SK-N-SH (cell line): ENCODE measurements around the gene PPP1R1B. TPM values are rescaled to one million over a fixed set of nuclear protein-coding genes. Genes with fewer than 3 reads are reported as not detected.

Experiments
- CTCF ChIA-PET: fragments of 300-600, 350-600 bp; formaldehyde crosslinking; extraction: SDS; loops from one replicate; lab custom pipeline; 2021; lab: Yijun Ruan, JAX
- POLR2A ChIA-PET: fragments of 350-600 bp; sonication (Branson Sonifier 250); formaldehyde crosslinking; extraction: SDS; loops from one replicate; lab custom pipeline; 2020; ENCODE audit warnings: antibody characterized with exemption, inconsistent platforms; lab: Yijun Ruan, JAX
- DNase-seq: peaks from one replicate; pipeline ENCODE4 v3.0.0; 2012
- H2AFZ ChIP-seq: fragments of 200-600 bp; sonication (generic); 2 replicates; pipeline ENCODE4 v1.8.1; 2016; ENCODE audit warnings: antibody characterized with exemption, mild to moderate bottlenecking, low read depth
- H3F3A ChIP-seq: fragments of 200-600 bp; sonication (generic); replicated peaks from 2 replicates; pipeline ENCODE3; 2016; ENCODE audit warnings: antibody characterized with exemption, mild to moderate bottlenecking; ENCODE audit not compliant: insufficient read depth
- H3K27ac ChIP-seq, 2 experiments: fragments of 200-500 bp in 1 of 2; fragments of 200-600 bp in 1 of 2; sonication (Bioruptor generic) in 1 of 2; sonication (generic), shearing (Covaris generic) in 1 of 2; 2 replicates each; pipeline versions ENCODE4 v1.5.1 to v1.6.1; 2014 to 2016; ENCODE audit warnings: low read depth in 2 of 2, inconsistent platforms in 1 of 2, low read length in 1 of 2, mild to moderate bottlenecking in 1 of 2, mixed read lengths in 1 of 2
- H3K27me3 ChIP-seq: fragments of 200-600 bp; sonication (generic), shearing (Covaris generic); 2 replicates; pipeline ENCODE4 v1.6.1; 2016; ENCODE audit warnings: mixed run types; ENCODE audit not compliant: insufficient read depth
- H3K36me3 ChIP-seq, 2 experiments: fragments of 200-500 bp in 1 of 2; fragments of 200-600 bp in 1 of 2; sonication (Bioruptor generic) in 1 of 2; sonication (generic) in 1 of 2; replicated peaks in 1 of 2; 2 replicates each; pipeline versions ENCODE3 to v1.5.1; 2014 to 2016; ENCODE audit warnings: low read length in 1 of 2, mild to moderate bottlenecking in 1 of 2; ENCODE audit not compliant: insufficient read depth in 2 of 2, control insufficient read depth in 1 of 2
- H3K4me1 ChIP-seq, 2 experiments: fragments of 200-500 bp in 1 of 2; fragments of 200-600 bp in 1 of 2; sonication (Bioruptor generic) in 1 of 2; sonication (generic), shearing (Covaris generic) in 1 of 2; 2 replicates each; pipeline versions ENCODE4 v1.5.1 to v1.6.1; 2014 to 2016; ENCODE audit warnings: low read depth in 1 of 2, low read length in 1 of 2, mixed run types in 1 of 2; ENCODE audit not compliant: insufficient read depth in 2 of 2, control insufficient read depth in 1 of 2
- H3K4me2 ChIP-seq: fragments of 200-600 bp; sonication (generic), shearing (Covaris generic); 2 replicates; pipeline ENCODE4 v1.6.1; 2017; ENCODE audit warnings: mixed run types
- H3K4me3 ChIP-seq, 2 experiments: fragments of 200-500 bp in 1 of 2; fragments of 200-600 bp in 1 of 2; sonication (Bioruptor generic) in 1 of 2; sonication (generic), shearing (Covaris generic) in 1 of 2; 2 replicates each; pipeline versions ENCODE4 v1.5.1 to v1.8.1; 2014 to 2016; ENCODE audit warnings: low read depth in 2 of 2, inconsistent platforms in 1 of 2, low read length in 1 of 2, mild to moderate bottlenecking in 1 of 2, mixed read lengths in 1 of 2, moderate library complexity in 1 of 2
- H3K79me2 ChIP-seq: fragments of 200-600 bp; sonication (generic); 2 replicates; pipeline ENCODE4 v1.8.1; 2017; ENCODE audit warnings: mild to moderate bottlenecking; ENCODE audit not compliant: insufficient read depth
- H3K9ac ChIP-seq: fragments of 200-600 bp; sonication (generic); 2 replicates; pipeline ENCODE4 v1.6.1; 2017; ENCODE audit warnings: mixed run types
- H3K9me2 ChIP-seq: fragments of 200-600 bp; sonication (generic); 2 replicates; pipeline ENCODE4 v1.6.1; 2017; ENCODE audit warnings: mixed run types
- H3K9me3 ChIP-seq: fragments of 200-600 bp; sonication (generic); 2 replicates; pipeline ENCODE4 v1.6.1; 2017; ENCODE audit warnings: mixed run types, mild to moderate bottlenecking, moderate library complexity
- H4K20me1 ChIP-seq: fragments of 200-600 bp; sonication (generic); 2 replicates; pipeline ENCODE4 v1.6.1; 2017; ENCODE audit warnings: mild to moderate bottlenecking, mixed run types; ENCODE audit not compliant: insufficient read depth
- CTCF ChIP-seq: fragments of 200-600 bp; sonication (generic); IDR thresholded peaks from 2 replicates; pipeline ENCODE4 v1.6.1; 2017; ENCODE audit warnings: antibody characterized with exemption, mild to moderate bottlenecking, moderate library complexity
- EZH2phosphoT487 ChIP-seq: fragments of 200-600 bp; sonication (generic); IDR thresholded peaks from 2 replicates; pipeline ENCODE4 v1.6.1; 2017; ENCODE audit warnings: low read depth, mixed run types, mild to moderate bottlenecking, antibody characterized with exemption, moderate library complexity, borderline replicate concordance
- FOXM1 ChIP-seq: IDR thresholded peaks from 2 replicates; pipeline ENCODE4 v1.4.0; 2012; ENCODE audit warnings: low read depth, mild to moderate bottlenecking
- GABPA ChIP-seq: IDR thresholded peaks from 2 replicates; pipeline ENCODE4 v1.4.0; 2012; ENCODE audit warnings: low read depth, mild to moderate bottlenecking
- GATA2 ChIP-seq: sonication (generic); formaldehyde crosslinking; IDR thresholded peaks from 2 replicates; pipeline ENCODE4 v1.5.0; 2020; ENCODE audit warnings: mild to moderate bottlenecking, missing genetic modification reagents
- JUND ChIP-seq: IDR thresholded peaks from 2 replicates; pipeline ENCODE4 v1.4.0; 2012
- MEF2A ChIP-seq: IDR thresholded peaks from 2 replicates; pipeline ENCODE4 v1.4.0; 2012; ENCODE audit warnings: low read depth, borderline replicate concordance
- MXI1 ChIP-seq: IDR thresholded peaks from 2 replicates; pipeline ENCODE4 v1.6.1; 2012; ENCODE audit warnings: mild to moderate bottlenecking, low read depth, low read length, improper control_type of control experiment
- NRF1 ChIP-seq: IDR thresholded peaks from 2 replicates; pipeline ENCODE4 v1.6.1; 2012; ENCODE audit warnings: low read depth, mild to moderate bottlenecking, low read length
- PBX3 ChIP-seq: IDR thresholded peaks from 2 replicates; pipeline ENCODE4; 2012
- RCOR1 ChIP-seq: fragments of 150-350 bp; IDR thresholded peaks from 2 replicates; pipeline ENCODE4 v1.6.1; 2017; ENCODE audit warnings: antibody characterized with exemption, low read length
- REST ChIP-seq: IDR thresholded peaks from 2 replicates; pipeline ENCODE4 v1.6.1; 2012; ENCODE audit warnings: mild to moderate bottlenecking, low read depth, low read length, moderate library complexity
- RXRA ChIP-seq: IDR thresholded peaks from 2 replicates; pipeline ENCODE4 v1.4.0; 2012; ENCODE audit warnings: low read depth, mild to moderate bottlenecking, borderline replicate concordance
- TEAD4 ChIP-seq: IDR thresholded peaks from 2 replicates; pipeline ENCODE4 v1.4.0; 2012; ENCODE audit warnings: mild to moderate bottlenecking, borderline replicate concordance; ENCODE audit not compliant: insufficient read depth
- ZBTB33 ChIP-seq: IDR thresholded peaks from 2 replicates; pipeline ENCODE4 v1.4.0; 2012; ENCODE audit warnings: low read depth, borderline replicate concordance
- WGBS: methylation state at CpG from one replicate; pipeline ENCODE4 v1.1.6; 2017; ENCODE audit warnings: low lambda C conversion rate; 5-methylcytosine and 5-hydroxymethylcytosine counted together
- polyA plus RNA-seq, 3 experiments: library from polyadenylated mRNA; depleted of rRNA; stranded (reverse); fragments of >200 nt; gene quantifications; 2 replicates each; pipeline ENCODE4 v1.2.3, GENCODE V29; 2012

The PPP1R1B gene
- polyA plus RNA-seq, 1 of the 3 experiments (the other 2 are of a cell fraction) = 0.07 TPM

- CTCF ChIA-PET = interaction anchor here (1.0 to 17.4 kb wide), 6 partner anchors 12 to 92 kb away, joined by 3 to 332 read pairs (median 6); partner anchors contain the start of genes MIEN1, PPP1R1B and TCAP
- peaks cover 21% of the 10 kb centered on the region for H4K20me1 ChIP-seq
- POLR2A ChIA-PET = no interaction called here
Measured at GRCh38 chr17:39639566-39640458, 13.1 kb downstream of the PPP1R1B start.

More at GRCh38 chr17:39639566-39640458, 13.1 kb downstream of the PPP1R1B start:
- Histone ChIP-seq H3K9me2 (no peaks in the 10 kb centered on the region), H3K9ac (no peak overlapping the region)
- 93% methylated on average over 10 of the region's 11 CpGs for WGBS
- TF ChIP-seq CTCF = no peak
- TF ChIP-seq REST = no peak
- TF ChIP-seq GABPA = no peak
- TF ChIP-seq NRF1 = no peak
- TF ChIP-seq JUND = no peak
- no peak for TF ChIP-seq GATA2
- TF ChIP-seq MXI1 = no peak
- no peak for TF ChIP-seq RXRA
- no peak for TF ChIP-seq EZH2phosphoT487
- TF ChIP-seq PBX3 = no peak
- TF ChIP-seq MEF2A = no peak
- TF ChIP-seq ZBTB33 = no peak
- no peak for TF ChIP-seq RCOR1
- TF ChIP-seq TEAD4 = no peak
- no peak for TF ChIP-seq FOXM1
- TF ChIP-seq, all 33 proteins: peak for 0
- Histone ChIP-seq H3K4me2 (no peak overlapping the region; the same call in 1 of the 2 replicates), H3K9me3 (no peaks in the 10 kb centered on the region), H3K27me3 (no peaks in the 10 kb centered on the region), H3K4me3 (no peak overlapping the region), H3K79me2 (peaks cover 76% of the 10 kb centered on the region), H2AFZ (no peak overlapping the region), H3F3A (no peaks in the 10 kb centered on the region), H3K27ac (no peak overlapping the region), H3K36me3 (no peaks in the 10 kb centered on the region), H3K4me1 (peaks cover 0 to 24% of the 10 kb centered on the region in 2 experiments; a peak in 2 of 4 replicates)
- no peak for DNase-seq
